ENCODE measurements around the gene CTTN. TPM values are rescaled to one million over a fixed set of nuclear protein-coding genes. Genes with fewer than 3 reads are reported as not detected.
A peak's percentile ranks its signal among the peaks of the same experiment; 100 is the strongest.

The CTTN gene
- total and polyA plus RNA-seq, 9 of the 15 experiments (the other 6 are each of a cell fraction or from before 2014, with no cell fraction given): 9.9 to 158 (median 99.7) TPM

GRCh38 chr11:70420008-70420464, 21.7 kb downstream of the CTTN start (continued):
- TF ChIP-seq, protein P1, sequence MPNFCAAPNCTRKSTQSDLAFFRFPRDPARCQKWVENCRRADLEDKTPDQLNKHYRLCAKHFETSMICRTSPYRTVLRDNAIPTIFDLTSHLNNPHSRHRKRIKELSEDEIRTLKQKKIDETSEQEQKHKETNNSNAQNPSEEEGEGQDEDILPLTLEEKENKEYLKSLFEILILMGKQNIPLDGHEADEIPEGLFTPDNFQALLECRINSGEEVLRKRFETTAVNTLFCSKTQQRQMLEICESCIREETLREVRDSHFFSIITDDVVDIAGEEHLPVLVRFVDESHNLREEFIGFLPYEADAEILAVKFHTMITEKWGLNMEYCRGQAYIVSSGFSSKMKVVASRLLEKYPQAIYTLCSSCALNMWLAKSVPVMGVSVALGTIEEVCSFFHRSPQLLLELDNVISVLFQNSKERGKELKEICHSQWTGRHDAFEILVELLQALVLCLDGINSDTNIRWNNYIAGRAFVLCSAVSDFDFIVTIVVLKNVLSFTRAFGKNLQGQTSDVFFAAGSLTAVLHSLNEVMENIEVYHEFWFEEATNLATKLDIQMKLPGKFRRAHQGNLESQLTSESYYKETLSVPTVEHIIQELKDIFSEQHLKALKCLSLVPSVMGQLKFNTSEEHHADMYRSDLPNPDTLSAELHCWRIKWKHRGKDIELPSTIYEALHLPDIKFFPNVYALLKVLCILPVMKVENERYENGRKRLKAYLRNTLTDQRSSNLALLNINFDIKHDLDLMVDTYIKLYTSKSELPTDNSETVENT (CRISPR knock-in tag; IDR thresholded peaks at IDR 0.05): 0 out of 2 replicates have a peak, but pooled peaks have one; percentile 30
- no peak for TF ChIP-seq SMARCA5 (IDR thresholded peaks at IDR 0.05)
- 0 out of 2 replicates have a peak, but pooled peaks have one; percentile 32 for TF ChIP-seq PTBP1 (IDR thresholded peaks at IDR 0.05; ENCODE audit: low read depth, low read length)
- peak in 1 of 2 experiments; percentile 56; a peak in 1 of 3 replicates for TF ChIP-seq CBX3 (IDR thresholded peaks at IDR 0.05; ENCODE audit: borderline replicate concordance in 1 of 2, low read length in 2 of 2)
- TF ChIP-seq ZKSCAN1 (IDR thresholded peaks at IDR 0.05; ENCODE audit: low read depth, low read length): peak; percentile 54; the same call in 1 of the 2 replicates
- TF ChIP-seq POLR3A (IDR thresholded peaks at IDR 0.05; ENCODE audit: borderline replicate concordance, extremely low read depth, insufficient read depth, insufficient read length): no peak
- TF ChIP-seq MYNN (IDR thresholded peaks at IDR 0.05): peak; percentile 86; the same call in 1 of the 2 replicates
- no peak for TF ChIP-seq MYNN (CRISPR knock-in tag; IDR thresholded peaks at IDR 0.05)
- TF ChIP-seq, protein P2, sequence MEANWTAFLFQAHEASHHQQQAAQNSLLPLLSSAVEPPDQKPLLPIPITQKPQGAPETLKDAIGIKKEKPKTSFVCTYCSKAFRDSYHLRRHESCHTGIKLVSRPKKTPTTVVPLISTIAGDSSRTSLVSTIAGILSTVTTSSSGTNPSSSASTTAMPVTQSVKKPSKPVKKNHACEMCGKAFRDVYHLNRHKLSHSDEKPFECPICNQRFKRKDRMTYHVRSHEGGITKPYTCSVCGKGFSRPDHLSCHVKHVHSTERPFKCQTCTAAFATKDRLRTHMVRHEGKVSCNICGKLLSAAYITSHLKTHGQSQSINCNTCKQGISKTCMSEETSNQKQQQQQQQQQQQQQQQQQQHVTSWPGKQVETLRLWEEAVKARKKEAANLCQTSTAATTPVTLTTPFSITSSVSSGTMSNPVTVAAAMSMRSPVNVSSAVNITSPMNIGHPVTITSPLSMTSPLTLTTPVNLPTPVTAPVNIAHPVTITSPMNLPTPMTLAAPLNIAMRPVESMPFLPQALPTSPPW (CRISPR knock-in tag; IDR thresholded peaks at IDR 0.05): peak; percentile 60; the same call in 1 of the 2 replicates
- no peak for TF ChIP-seq ZBTB34 (CRISPR knock-in tag; IDR thresholded peaks at IDR 0.05)
- peak; percentile 55; the same call in 1 of the 2 replicates for TF ChIP-seq NR2C1 (IDR thresholded peaks at IDR 0.05)
- TF ChIP-seq NR2C1 (tag; IDR thresholded peaks at IDR 0.05): peak; percentile 62; the same call in 1 of the 2 replicates
- TF ChIP-seq MTA3 (IDR thresholded peaks at IDR 0.05; ENCODE audit: borderline replicate concordance): peak; percentile 95
- TF ChIP-seq, protein P3, sequence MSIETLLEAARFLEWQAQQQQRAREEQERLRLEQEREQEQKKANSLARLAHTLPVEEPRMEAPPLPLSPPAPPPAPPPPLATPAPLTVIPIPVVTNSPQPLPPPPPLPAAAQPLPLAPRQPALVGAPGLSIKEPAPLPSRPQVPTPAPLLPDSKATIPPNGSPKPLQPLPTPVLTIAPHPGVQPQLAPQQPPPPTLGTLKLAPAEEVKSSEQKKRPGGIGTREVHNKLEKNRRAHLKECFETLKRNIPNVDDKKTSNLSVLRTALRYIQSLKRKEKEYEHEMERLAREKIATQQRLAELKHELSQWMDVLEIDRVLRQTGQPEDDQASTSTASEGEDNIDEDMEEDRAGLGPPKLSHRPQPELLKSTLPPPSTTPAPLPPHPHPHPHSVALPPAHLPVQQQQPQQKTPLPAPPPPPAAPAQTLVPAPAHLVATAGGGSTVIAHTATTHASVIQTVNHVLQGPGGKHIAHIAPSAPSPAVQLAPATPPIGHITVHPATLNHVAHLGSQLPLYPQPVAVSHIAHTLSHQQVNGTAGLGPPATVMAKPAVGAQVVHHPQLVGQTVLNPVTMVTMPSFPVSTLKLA (conservative IDR thresholded peaks at IDR 0.05): peak; percentile 90 to 95
- no peak for TF ChIP-seq IRF2 (CRISPR knock-in tag; IDR thresholded peaks at IDR 0.05)
- TF ChIP-seq RFX1 (IDR thresholded peaks at IDR 0.05): no peak
- peak; percentile 59 for TF ChIP-seq NEUROD1 (IDR thresholded peaks at IDR 0.05; ENCODE audit: borderline replicate concordance, low read depth, low read length, partially characterized antibody)
- TF ChIP-seq TFAP4 (CRISPR knock-in tag; IDR thresholded peaks at IDR 0.05; ENCODE audit: borderline replicate concordance): peak; percentile 97
- TF ChIP-seq ETV1 (tag; conservative IDR thresholded peaks at IDR 0.05; ENCODE audit: low read depth): peak; percentile 99

Measured in K562 (cell line).